Urinary bladder (tissue), 4 donors: Measurements from ENCODE around the gene SMARCA4. TPM values are rescaled to one million over a fixed set of nuclear protein-coding genes. Genes with fewer than 3 reads are reported as not detected.
"Not testable (repeated sequence)": the region's sequence is repeated elsewhere in the genome, so short reads cannot be mapped to it uniquely, and the experiment has no call there.

ENCODE experiments used
- DNase-seq: peaks from one replicate; pipeline ENCODE4 v3.0.0-alpha.2; 2015; ENCODE audit errors: extremely low spot score
- H3K27ac ChIP-seq: one replicate; pipeline ENCODE4 v1.5.1; 2013; ENCODE audit warnings: low read depth, mild to moderate bottlenecking, moderate library complexity
- H3K36me3 ChIP-seq: one replicate; pipeline ENCODE4 v1.6.1; 2013; ENCODE audit warnings: mild to moderate bottlenecking, moderate library complexity; ENCODE audit not compliant: insufficient read depth
- H3K4me1 ChIP-seq: one replicate; pipeline ENCODE4 v1.6.1; 2013; ENCODE audit warnings: mild to moderate bottlenecking, moderate library complexity; ENCODE audit not compliant: insufficient read depth
- H3K4me3 ChIP-seq: one replicate; pipeline ENCODE4 v1.5.1; 2013; ENCODE audit warnings: low read depth, low read length
- WGBS: extraction: QIAGEN DNeasy Blood & Tissue Kit; methylation state at CpG from one replicate; pipeline ENCODE4 v1.1.7; 2013; 5-methylcytosine and 5-hydroxymethylcytosine counted together
- polyA plus RNA-seq: library from polyadenylated mRNA; stranded (reverse); fragments of 200-250 nt; gene quantifications from one replicate; pipeline ENCODE4 v1.2.3, GENCODE V29; 2013
- total RNA-seq: library from RNA; depleted of rRNA; stranded (reverse); fragments of >200 nt; gene quantifications from one replicate; pipeline ENCODE4 v1.2.3, GENCODE V29; 2014
- donor health status: healthy with polysubstance abuse.
- donor health status: healthy.

SMARCA4 gene
- total and polyA plus RNA-seq, 2 donors, result 38.1 to 46.0 TPM

DNA sequence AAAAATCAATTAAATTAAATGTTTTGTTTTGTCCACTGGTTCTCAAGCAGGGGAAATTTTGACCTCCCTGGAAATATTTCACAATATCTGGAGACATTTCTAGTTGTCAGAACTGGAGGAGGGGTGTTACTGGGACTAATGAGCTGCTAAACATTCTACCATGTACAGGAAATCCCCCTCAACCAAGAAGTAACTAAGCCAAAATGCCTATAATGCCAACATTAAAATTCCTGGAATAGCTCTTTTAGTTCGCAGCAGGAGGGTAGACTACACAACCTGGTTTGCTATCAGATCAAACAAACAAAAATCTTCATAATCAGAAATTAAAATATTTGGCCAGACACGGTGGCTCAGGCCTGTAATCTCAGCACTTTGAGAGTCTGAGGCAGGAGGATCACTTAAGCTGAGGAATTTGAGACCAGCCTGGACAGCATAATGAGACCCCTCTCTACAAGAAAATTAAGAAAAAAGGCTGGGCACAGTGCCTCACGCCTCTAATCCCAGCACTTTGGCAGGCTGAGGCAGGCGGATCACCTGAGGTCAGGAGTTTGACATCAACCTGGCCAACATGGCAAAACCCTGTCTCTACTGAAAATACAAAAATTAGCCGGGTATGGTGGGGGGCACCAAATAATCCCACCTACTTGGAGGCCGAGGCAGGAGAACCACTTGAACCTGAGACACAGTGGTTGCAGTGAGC, 13.7 kb upstream of the SMARCA4 start:
- 69% methylated on average over 6 of the region's 6 CpGs for WGBS
- Histone ChIP-seq H3K27ac (no peak overlapping the region), H3K4me1 (no peaks in the 10 kb centered on the region), H3K4me3 (no peak overlapping the region), H3K36me3 (no peaks in the 10 kb centered on the region)
- no peak for DNase-seq

DNA sequence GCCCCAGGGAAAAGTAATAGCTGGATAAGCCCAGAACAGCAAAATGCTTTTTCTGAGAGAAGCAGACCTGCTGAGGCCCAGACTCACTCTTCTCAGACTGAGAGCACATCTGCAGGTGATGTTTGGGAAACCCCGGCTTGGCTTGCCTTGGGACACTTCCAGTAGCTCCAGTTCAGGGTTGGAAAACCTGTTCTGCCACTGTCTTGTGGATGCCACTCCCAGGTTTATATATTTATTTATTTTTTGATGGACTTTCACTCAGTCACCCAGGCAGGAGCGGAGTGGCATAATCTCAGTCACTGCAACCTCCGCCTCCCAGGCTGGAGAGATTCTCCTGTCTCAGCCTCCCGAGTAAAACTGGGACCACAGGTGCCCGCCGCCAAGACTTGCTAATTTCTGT, 8.0 kb upstream of the SMARCA4 start:
- Histone ChIP-seq H3K27ac (no peak overlapping the region), H3K4me3 (no peak overlapping the region), H3K36me3 (no peaks in the 10 kb centered on the region), H3K4me1 (no peaks in the 10 kb centered on the region)
- WGBS, result 91% methylated on average over 6 of the region's 6 CpGs
- DNase-seq, result no peak

DNA sequence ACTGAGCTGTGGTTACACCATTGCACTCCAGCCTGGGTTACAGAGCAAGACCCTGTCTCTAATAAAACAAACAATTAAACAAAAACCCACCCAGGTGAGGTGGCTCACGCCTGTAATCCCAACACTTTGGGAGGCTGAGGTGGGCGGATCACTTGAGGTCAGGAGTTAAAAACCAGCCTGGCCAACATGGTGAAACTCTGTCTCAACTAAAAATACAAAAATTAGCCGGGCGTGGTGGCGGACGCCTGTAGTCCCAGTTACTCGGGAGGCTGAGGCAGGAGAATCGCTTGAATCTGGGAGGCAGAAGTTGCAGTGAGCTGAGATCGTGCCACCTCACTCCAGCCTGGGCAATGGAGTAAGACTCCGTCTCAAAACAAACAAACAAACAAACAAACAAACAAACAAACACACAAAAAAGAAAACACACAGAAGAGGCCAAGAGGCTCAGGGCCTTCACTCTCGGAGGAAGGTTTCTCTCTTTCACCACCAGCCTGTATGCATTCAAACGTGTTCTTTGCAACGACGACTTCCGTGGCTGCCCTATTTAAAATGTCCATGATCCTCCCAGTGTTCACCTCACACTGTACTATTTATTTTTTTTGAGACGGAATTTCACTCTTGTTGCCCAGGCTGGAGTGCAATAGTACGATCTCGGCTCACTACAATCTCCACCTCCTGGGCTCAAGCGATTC, 1.4 kb upstream of the SMARCA4 start:
- 95% methylated on average over 19 of the region's 19 CpGs for WGBS
- H3K4me1 ChIP-seq, H3K36me3 ChIP-seq, DNase-seq, H3K4me3 ChIP-seq, H3K27ac ChIP-seq: not testable (repeated sequence)

DNA sequence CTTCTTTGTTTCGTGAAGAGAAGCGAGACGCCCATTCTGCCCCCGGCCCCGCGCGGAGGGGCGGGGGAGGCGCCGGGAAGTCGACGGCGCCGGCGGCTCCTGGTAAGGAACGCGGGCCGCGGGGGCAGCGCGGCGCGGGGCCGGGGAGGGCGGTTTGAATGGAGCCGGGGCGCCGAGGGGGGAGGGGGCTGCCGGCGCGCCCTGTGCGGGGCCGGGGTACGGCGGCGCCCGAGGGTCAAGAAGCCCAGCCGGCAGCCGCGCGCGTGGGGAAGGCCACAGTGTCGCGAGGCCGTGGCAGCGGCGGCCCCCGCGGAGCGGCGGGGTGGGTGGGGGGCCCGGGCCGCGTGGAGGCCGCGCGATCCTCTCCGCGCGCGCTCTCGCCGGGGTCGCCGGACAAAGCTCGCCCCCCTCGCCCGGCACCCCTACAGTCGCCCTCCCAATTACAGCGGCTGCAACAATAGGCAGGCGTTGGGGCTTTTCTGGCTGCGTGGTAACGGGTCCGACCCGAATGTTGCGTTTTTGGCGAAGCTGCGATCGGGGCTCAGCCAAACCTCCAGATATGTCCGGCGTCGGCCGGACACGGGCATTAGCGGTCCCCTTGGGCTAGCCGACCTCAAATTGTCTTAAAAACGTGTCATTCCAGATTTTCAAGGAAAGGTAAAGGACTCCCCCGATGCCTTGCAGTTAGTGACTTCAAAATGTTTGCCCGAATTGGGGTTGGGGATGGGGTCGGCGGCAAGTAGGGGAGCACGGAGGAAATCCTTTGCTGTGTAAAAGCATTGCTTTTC, 437 bp downstream of the SMARCA4 start:
- DNase-seq, result no peak
- peak overlapping the region; percentile 90 for H3K27ac ChIP-seq
- no peaks in the 10 kb centered on the region for H3K4me1 ChIP-seq
- H3K36me3 ChIP-seq, result no peaks in the 10 kb centered on the region
- peak overlapping the region; percentile 93 for H3K4me3 ChIP-seq
- under 1% methylated on average over 92 of the region's 92 CpGs for WGBS

DNA sequence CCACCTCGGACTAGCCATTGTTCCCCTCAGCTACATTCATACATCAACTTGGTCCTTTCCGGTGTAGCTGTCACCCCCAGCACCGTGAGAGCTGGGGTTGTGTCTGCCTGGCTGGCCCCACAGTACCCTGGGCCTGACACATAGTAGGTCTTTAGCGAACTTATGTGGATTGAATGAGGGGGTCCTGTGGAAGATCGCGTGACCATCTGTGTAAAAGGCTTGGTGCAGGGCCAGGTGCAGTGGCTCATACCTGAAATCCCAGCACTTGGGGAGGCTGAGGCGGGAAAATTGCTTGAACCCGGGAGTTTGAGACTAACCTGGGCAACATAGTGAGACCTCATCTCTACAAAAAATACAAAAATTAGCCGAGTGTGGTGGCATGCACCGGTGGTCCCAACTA, 2.0 kb downstream of the SMARCA4 start:
- WGBS, result 86% methylated on average over 10 of the region's 10 CpGs
- H3K36me3 ChIP-seq, result no peaks in the 10 kb centered on the region
- no peak for DNase-seq

DNA sequence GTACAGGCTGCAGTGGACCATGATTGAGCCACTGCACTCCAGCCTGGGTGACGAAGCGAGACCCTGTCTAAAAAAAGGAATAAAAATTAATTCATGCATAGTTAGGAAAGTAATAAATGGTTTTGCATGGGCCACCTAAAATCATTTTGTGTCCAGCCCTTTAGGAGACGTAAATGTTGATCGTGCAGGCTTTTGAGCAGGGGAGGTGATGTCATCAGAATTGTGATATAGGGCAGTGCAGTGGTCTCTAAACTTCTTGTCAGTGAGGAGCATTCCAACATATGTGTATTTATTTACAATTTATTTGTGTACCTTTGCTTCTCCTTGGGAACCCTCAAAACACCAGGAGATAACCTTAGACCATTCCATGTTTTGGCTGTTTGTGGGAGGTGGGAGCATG, 3.0 kb downstream of the SMARCA4 start:
- H3K36me3 ChIP-seq, result no peaks in the 10 kb centered on the region
- H3K4me1 ChIP-seq, result no peaks in the 10 kb centered on the region
- H3K4me3 ChIP-seq, result no peak overlapping the region
- no peak overlapping the region for H3K27ac ChIP-seq
- 76% methylated on average over 4 of the region's 4 CpGs for WGBS
- DNase-seq, result no peak

More for the DNA sequence above, 2.0 kb downstream of the SMARCA4 start:
- H3K4me3 ChIP-seq, result no peak overlapping the region
- no peaks in the 10 kb centered on the region for H3K4me1 ChIP-seq
- H3K27ac ChIP-seq, result no peak overlapping the region

DNA sequence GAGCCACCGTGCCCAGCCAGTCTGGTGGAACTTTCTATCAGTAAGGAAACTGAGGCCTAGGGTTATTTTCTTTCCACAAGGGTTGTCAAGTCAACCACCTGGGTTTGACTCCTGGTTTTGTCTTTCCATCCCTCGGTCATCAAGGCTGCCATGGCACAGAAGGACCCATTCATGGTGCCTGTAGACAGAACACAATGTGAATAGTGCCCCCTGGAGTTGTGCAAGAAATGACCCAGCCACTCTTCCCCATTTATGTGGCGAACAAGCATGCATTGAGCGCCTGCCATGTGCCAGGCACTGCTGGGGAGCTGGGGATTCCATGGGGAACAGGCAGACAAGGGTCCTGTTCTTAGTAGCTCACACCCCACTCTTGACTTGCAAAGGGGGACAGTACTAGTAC, 4.1 kb downstream of the SMARCA4 start:
- Histone ChIP-seq H3K4me1 (no peaks in the 10 kb centered on the region), H3K4me3 (no peak overlapping the region), H3K27ac (no peak overlapping the region), H3K36me3 (no peaks in the 10 kb centered on the region)
- 97% methylated on average over 4 of the region's 4 CpGs for WGBS
- no peak for DNase-seq

DNA sequence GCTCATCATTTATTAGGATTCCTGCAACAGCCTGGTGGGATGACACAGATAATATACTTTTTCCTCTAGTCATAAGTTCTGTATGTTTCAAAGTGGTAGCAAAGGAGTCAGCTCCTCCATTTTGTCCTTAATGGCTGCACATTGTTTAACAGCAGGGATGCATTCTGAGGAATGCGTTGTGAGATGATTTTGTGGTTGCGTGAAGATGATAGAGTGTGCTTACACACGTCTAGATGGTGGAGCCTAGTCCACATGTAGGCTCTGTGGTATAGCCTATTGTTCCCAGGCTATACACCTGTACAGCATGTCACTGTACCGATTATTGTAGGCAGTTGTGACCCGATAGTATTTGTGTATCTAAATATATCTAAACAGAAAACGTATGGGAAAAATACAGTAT, 4.6 kb downstream of the SMARCA4 start:
- DNase-seq, result no peak
- Histone ChIP-seq H3K36me3 (no peaks in the 10 kb centered on the region), H3K27ac (no peak overlapping the region), H3K4me3 (no peak overlapping the region), H3K4me1 (no peaks in the 10 kb centered on the region)
- WGBS, result 78% methylated on average over 6 of the region's 6 CpGs

DNA sequence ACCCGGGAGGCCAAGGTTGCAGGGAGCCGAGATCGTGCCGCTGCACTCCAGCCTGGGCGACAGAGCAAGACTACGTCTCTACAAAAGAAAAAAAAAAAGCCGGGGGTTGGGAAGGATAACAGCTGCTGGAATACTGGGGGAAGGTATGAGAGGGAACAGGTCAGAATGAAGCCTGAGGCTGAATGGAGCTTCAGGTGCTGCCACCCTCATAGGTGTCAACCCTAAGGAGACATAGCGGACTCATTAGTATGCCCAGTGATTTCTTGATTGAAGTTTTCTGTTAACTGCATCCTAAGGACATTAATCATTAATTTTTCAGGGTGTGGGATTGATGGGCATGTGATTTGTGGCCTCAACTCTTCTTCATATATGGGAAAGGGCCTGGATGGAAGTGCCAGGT, 6.0 kb downstream of the SMARCA4 start:
- Histone ChIP-seq H3K4me1 (no peaks in the 10 kb centered on the region), H3K36me3 (no peaks in the 10 kb centered on the region), H3K27ac (no peak overlapping the region), H3K4me3 (no peak overlapping the region)
- WGBS, result 81% methylated on average over 8 of the region's 8 CpGs
- no peak for DNase-seq

DNA sequence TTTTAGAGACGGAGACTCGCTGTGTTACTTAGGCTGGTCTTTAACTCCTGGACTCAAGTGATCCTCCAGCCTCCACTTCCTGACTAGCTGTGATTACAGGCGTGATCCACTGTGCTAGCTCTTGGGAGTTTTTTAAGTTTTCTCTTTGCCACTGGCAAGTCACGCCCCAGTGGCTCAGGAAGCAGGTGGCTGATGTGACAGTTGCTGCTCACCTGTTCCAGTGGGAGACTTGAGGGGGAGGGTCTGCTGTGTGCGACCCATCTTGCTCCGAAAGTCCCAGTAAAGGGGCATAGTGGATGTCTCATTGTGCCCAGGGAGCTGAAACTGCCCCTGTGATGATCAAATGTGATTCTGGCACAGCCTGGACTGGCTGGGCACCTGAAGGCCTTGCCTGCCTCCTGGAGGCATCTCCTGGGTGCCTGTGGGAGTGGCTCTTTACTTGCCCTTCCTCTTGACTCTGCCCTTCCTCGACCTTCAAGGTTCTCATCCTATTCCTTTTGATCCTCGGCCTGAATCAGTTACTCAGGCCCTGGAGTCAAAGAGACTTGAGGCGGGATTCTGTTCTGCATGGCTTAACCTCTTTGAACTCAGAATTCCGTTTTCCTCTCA, 7.8 kb downstream of the SMARCA4 start:
- Histone ChIP-seq H3K4me1 (no peaks in the 10 kb centered on the region), H3K4me3 (no peak overlapping the region), H3K27ac (no peak overlapping the region), H3K36me3 (no peaks in the 10 kb centered on the region)
- DNase-seq, result no peak
- 70% methylated on average over 10 of the region's 10 CpGs for WGBS

DNA sequence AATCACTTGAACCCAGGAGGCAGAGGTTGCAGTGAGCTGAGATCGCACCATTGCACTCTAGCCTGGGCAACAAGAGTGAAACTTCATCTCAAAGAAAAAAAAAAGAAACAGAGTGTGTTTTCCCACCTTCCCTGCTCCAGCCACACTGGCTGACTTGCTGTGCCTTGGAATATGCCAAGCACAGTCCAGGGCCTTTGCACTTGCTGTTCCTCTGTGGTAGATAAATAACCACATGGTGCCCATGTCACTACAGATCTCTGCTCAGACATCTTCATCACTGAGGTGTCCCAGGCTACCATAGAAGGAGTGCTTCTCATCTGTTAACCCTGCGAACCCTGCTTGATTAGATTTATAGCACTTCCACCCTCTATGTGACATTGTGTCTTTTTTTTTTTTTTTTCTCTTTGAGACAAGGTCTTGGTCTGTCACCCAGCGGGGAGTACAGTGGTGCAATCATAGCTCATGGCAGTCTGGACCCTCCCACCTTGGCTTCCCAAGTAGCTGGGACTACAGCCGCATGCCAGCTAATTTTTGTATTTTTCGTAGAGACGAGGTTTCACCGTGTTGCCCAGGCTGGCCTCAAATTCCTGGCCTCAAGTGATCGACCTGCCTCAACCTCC, 10.4 kb downstream of the SMARCA4 start:
- Histone ChIP-seq H3K36me3 (no peaks in the 10 kb centered on the region), H3K4me3 (no peak overlapping the region), H3K4me1 (no peaks in the 10 kb centered on the region), H3K27ac (no peak overlapping the region)
- WGBS, result 96% methylated on average over 8 of the region's 8 CpGs
- DNase-seq, result no peak

DNA sequence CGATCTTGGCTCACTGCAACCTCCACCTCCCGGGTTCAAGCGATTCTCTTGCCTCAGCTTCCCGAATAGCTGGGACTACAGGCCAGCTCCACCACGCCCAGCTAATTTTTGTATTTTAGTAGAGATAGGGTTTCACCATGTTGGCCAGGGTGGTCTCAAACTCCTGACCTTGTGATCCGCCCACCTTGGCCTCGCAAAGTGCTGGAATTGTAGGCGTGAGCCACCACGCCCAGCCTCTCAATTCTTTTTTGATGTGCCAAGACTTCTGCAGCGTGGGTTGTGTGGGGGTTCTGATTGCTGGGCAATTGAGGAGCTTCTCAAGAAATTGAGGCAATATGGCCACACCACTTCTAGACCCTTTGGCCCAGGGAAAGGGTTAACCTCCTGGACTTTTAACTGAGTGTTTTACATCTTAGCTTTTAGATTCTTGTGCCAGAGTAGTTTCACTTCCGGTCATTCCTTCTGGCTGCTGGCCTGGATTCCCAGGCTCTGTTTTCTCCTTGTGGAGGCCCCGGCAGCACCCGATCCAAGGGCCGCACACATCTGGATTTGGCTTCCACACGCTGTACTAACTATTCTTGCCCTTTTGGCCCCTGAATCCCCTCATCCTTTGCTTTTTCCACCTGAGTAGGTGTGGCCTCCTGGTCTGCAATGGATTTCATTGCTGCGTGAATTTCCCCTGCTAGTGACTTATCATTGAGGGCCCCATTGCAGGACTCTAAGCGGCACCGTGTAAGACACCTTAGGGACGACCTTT, 14.7 kb downstream of the SMARCA4 start:
- Histone ChIP-seq H3K4me3 (no peak overlapping the region), H3K27ac (no peak overlapping the region), H3K36me3 (no peaks in the 10 kb centered on the region), H3K4me1 (no peaks in the 10 kb centered on the region)
- 46% methylated on average over 19 of the region's 19 CpGs for WGBS
- DNase-seq, result peak; percentile 20
